HepG2 (cell line): ENCODE results near the gene CADM2. TPM values are rescaled to one million over a fixed set of nuclear protein-coding genes. Genes with fewer than 3 reads are reported as not detected.

Source experiments
- ZNF138 ChIP-seq: sonication (generic); formaldehyde crosslinking; IDR thresholded peaks from 2 replicates; pipeline ENCODE4 v1.5.0; 2020; ENCODE audit warnings: mild to moderate bottlenecking, low read depth, missing genetic modification reagents
- polyA plus RNA-seq, 8 experiments: library from polyadenylated mRNA; depleted of rRNA in 3 of 8; stranded (reverse) in 7 of 8; unstranded in 1 of 8; fragments of >200 nt; fragmentation: Illumina TruSeq in 4 of 8; extraction: Trizol in 4 of 8; gene quantifications; 2 replicates each; pipeline versions ENCODE4 v1.2.1 to v1.2.3, GENCODE V29; 2011 to 2016; ENCODE audit warnings: low read depth in 4 of 8, missing spikeins in 1 of 8, mixed read lengths in 1 of 8; ENCODE audit not compliant: insufficient read depth in 1 of 8
- total RNA-seq, 5 experiments: library from RNA; depleted of rRNA; stranded (reverse); fragments of >200 nt; fragmentation: Illumina TruSeq; extraction: Trizol; gene quantifications; 2 replicates each; pipeline ENCODE4 v1.2.3, GENCODE V29; 2016; ENCODE audit warnings: low read depth in 1 of 5
- TF ChIP-seq, protein P1 (sequence below): sonication (generic); formaldehyde crosslinking; IDR thresholded peaks from 2 replicates; pipeline ENCODE4 v1.4.0; 2020; ENCODE audit warnings: mild to moderate bottlenecking, low read depth, missing genetic modification reagents
- TF ChIP-seq, protein P2 (sequence below): sonication (generic); formaldehyde crosslinking; IDR thresholded peaks from 2 replicates; pipeline ENCODE4 v1.4.0; 2020; ENCODE audit warnings: mild to moderate bottlenecking, missing genetic modification reagents

CADM2 gene
- total and polyA plus RNA-seq, 2 of the 13 experiments (the other 11 are each of a cell fraction or from before 2014, with no cell fraction given) = not detected

DNA sequence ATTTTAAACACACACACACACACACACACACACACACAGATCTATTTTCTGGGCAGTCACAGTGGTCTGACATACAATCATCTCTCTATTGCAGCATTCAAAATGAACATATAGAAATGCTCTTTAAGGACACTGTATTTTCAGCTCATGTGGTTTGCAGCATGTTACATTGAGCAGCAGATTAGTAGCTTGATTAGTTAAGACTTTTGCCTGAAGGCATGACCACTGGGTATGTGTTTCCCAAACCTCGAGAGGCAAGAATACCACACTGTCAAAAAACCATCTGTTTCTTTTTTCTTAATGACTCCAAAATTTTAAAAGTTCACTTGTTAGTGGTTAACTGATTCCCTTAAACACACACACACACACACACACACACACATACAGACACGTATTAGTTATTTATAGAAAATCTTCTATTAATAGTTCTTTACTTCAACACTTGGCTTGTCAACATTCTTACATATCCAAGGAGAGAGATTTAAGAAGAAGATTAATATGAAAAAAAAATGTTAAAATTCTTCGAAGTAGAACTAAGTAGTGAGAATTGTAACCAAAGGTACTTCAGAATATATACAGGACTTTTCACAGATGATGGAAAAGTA is 518.2 kb downstream of the CADM2 start (continued):
- TF ChIP-seq, protein P1, sequence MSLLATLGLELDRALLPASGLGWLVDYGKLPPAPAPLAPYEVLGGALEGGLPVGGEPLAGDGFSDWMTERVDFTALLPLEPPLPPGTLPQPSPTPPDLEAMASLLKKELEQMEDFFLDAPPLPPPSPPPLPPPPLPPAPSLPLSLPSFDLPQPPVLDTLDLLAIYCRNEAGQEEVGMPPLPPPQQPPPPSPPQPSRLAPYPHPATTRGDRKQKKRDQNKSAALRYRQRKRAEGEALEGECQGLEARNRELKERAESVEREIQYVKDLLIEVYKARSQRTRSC (CRISPR knock-in tag) = no peak
- TF ChIP-seq, protein P2, sequence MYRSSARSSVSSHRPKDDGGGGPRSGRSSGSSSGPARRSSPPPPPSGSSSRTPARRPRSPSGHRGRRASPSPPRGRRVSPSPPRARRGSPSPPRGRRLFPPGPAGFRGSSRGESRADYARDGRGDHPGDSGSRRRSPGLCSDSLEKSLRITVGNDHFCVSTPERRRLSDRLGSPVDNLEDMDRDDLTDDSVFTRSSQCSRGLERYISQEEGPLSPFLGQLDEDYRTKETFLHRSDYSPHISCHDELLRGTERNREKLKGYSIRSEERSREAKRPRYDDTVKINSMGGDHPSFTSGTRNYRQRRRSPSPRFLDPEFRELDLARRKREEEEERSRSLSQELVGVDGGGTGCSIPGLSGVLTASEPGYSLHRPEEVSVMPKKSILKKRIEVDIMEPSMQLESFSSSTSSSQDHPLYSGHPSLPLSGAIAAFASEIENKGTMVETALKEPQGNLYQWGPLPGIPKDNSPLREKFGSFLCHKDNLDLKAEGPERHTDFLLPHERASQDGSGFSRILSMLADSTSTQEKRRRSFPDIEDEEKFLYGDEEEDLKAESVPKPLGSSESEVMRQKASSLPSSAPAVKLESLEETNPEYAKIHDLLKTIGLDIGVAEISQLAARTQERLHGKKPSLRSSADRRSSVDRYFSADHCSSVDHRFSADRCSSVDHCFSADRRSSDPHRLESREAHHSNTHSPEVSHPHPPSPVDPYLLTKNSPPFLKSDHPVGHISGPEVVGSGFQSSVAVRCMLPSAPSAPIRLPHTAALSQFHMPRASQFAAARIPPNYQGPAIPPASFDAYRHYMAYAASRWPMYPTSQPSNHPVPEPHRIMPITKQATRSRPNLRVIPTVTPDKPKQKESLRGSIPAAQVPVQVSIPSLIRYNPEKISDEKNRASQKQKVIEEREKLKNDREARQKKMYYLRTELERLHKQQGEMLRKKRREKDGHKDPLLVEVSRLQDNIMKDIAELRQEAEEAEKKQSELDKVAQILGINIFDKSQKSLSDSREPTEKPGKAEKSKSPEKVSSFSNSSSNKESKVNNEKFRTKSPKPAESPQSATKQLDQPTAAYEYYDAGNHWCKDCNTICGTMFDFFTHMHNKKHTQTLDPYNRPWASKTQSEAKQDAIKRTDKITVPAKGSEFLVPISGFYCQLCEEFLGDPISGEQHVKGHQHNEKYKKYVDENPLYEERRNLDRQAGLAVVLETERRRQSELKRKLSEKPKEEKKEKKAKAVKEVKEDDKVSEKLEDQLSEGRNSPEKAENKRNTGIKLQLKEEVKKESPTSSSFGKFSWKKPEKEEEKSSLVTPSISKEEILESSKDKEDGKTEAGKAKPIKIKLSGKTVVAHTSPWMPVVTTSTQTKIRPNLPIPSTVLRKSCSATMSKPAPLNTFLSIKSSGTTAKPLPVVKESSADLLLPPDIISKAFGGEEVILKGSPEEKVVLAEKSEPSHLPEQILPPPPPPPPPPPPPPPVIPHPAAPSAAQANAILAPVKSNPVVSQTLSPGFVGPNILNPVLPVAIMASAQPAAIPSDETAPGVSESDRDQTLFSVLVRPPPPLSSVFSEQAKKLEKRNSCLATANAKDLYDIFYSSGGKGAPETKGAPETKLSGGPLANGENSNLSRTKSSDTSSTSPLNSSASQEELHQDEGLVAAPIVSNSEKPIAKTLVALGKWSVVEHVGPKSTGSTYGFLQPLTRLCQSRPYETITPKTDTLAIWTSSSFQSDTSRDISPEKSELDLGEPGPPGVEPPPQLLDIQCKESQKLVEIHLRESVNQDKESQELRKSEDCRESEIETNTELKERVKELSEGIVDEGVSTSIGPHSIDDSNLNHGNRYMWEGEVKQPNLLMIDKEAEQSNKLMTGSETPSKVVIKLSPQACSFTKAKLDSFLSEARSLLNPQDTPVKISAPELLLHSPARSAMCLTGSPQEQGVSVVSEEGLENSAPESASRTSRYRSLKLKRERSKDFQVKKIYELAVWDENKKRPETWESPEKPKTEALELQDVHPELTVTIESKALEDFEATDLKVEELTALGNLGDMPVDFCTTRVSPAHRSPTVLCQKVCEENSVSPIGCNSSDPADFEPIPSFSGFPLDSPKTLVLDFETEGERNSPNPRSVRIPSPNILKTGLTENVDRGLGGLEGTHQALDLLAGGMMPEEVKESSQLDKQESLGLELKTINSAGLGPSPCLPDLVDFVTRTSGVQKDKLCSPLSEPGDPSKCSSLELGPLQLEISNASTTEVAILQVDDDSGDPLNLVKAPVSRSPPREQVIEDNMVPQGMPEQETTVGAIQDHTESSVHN (CRISPR knock-in tag) = no peak
- no peak for TF ChIP-seq ZNF138 (CRISPR knock-in tag)
